Mesendoderm (in vitro differentiated cells): ENCODE measurements around the gene NBEA.
A peak's percentile ranks its signal among the peaks of the same experiment; 100 is the strongest.
"Not testable (repeated sequence)": the region's sequence is repeated elsewhere in the genome, so short reads cannot be mapped to it uniquely, and the experiment has no call there.

Experiments used
- DNase-seq: peaks from one replicate; pipeline ENCODE4 v3.0.0; 2013
- H2AK5ac ChIP-seq: 2 replicates; pipeline ENCODE4 v1.6.1; 2013; ENCODE audit warnings: low read length, inconsistent platforms
- H2BK120ac ChIP-seq: 2 replicates; pipeline ENCODE4 v1.6.1; 2013; ENCODE audit warnings: low read depth, mild to moderate bottlenecking, low read length, moderate library complexity, mixed read lengths
- H2BK15ac ChIP-seq: replicated peaks from 2 replicates; pipeline ENCODE4 v1.6.1; 2013; ENCODE audit warnings: low read depth, mild to moderate bottlenecking, moderate library complexity
- H2BK5ac ChIP-seq: 2 replicates; pipeline ENCODE4 v1.6.1; 2013; ENCODE audit warnings: low read length, inconsistent platforms
- H3K18ac ChIP-seq: 2 replicates; pipeline ENCODE4 v1.6.1; 2013; ENCODE audit warnings: mild to moderate bottlenecking, low read length, mixed read lengths
- H3K23ac ChIP-seq: one replicate; pipeline ENCODE4 v1.6.1; 2013; ENCODE audit warnings: low read length
- H3K27ac ChIP-seq: 2 replicates; pipeline ENCODE4 v1.5.1; 2013; ENCODE audit warnings: low read depth, mild to moderate bottlenecking, inconsistent platforms, low read length, moderate library complexity
- H3K27me3 ChIP-seq: 2 replicates; pipeline ENCODE4 v1.6.1; 2013; ENCODE audit warnings: low read length, control low read depth, mild to moderate bottlenecking, inconsistent platforms; ENCODE audit not compliant: insufficient read depth, poor library complexity
- H3K36me3 ChIP-seq: 2 replicates; pipeline ENCODE4 v1.6.1; 2013; ENCODE audit warnings: low read length, inconsistent platforms; ENCODE audit not compliant: control insufficient read depth, insufficient read depth
- H3K4ac ChIP-seq: one replicate; pipeline ENCODE4 v1.6.1; 2013; ENCODE audit warnings: low read depth, mild to moderate bottlenecking, low read length, moderate library complexity
- H3K4me1 ChIP-seq: 2 replicates; pipeline ENCODE4 v1.6.1; 2013; ENCODE audit warnings: low read depth, low read length, inconsistent platforms; ENCODE audit not compliant: control insufficient read depth
- H3K4me2 ChIP-seq: 2 replicates; pipeline ENCODE4 v1.6.1; 2013; ENCODE audit warnings: low read length
- H3K4me3 ChIP-seq: 2 replicates; pipeline ENCODE4 v1.5.1; 2013; ENCODE audit warnings: mild to moderate bottlenecking, low read length
- H3K56ac ChIP-seq: one replicate; pipeline ENCODE4 v1.6.1; 2013; ENCODE audit warnings: low read length
- H3K79me1 ChIP-seq: 2 replicates; pipeline ENCODE4 v1.6.1; 2013; ENCODE audit warnings: low read length, inconsistent platforms
- H3K79me2 ChIP-seq: 2 replicates; pipeline ENCODE4 v1.6.1; 2013; ENCODE audit warnings: mild to moderate bottlenecking, low read length; ENCODE audit not compliant: control insufficient read depth, insufficient read depth
- H3K9ac ChIP-seq: 2 replicates; pipeline ENCODE4 v1.6.1; 2013; ENCODE audit warnings: low read length, inconsistent platforms
- H4K5ac ChIP-seq: one replicate; pipeline ENCODE4 v1.6.1; 2013; ENCODE audit warnings: low read length
- H4K8ac ChIP-seq: one replicate; pipeline ENCODE4 v1.6.1; 2013; ENCODE audit warnings: low read depth, mild to moderate bottlenecking, control low read depth, low read length, moderate library complexity
- WGBS: extraction: QIAGEN DNeasy Blood & Tissue Kit; methylation state at CpG from one replicate; pipeline ENCODE4 v1.1.7; 2013; ENCODE audit warnings: low lambda C conversion rate, missing lambda C conversion rate; ENCODE audit not compliant: insufficient coverage; ENCODE audit errors: extremely low coverage; 5-methylcytosine and 5-hydroxymethylcytosine counted together

The NBEA gene

DNA sequence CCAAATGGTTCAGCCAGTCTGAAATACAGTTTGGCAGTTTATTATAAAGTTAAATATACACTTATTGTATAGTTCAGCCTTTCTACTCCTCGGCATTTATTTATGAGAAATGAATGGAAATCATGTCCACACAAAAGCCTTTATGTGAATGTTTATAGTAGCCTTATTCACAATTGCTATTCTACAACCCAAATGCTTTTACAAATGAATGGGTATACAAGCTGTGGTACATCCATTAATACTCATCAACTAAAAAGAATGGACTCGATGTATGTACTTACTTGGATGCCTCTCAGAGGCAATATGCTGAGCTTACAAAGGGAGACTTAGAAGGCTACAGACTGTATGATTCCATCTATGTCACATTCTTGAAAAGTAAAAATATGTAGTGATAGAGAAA lies 150.7 kb downstream of the NBEA start:
- Histone ChIP-seq H4K5ac (no peak overlapping the region), H3K79me1 (no peaks in the 10 kb centered on the region), H3K27me3 (no peaks in the 10 kb centered on the region), H3K27ac (no peak overlapping the region), H3K36me3 (no peaks in the 10 kb centered on the region), H3K9ac (no peak overlapping the region), H2BK120ac (no peak overlapping the region), H3K4me1 (no peaks in the 10 kb centered on the region), H3K79me2 (no peaks in the 10 kb centered on the region), H4K8ac (no peak overlapping the region), H2AK5ac (no peak overlapping the region), H3K18ac (no peak overlapping the region), H3K4me2 (no peak overlapping the region), H2BK15ac (no peak overlapping the region), H2BK5ac (no peak overlapping the region), H3K56ac (no peak overlapping the region), H3K4me3 (no peak overlapping the region), H3K23ac (no peak overlapping the region), H3K4ac (no peak overlapping the region)
- peak; percentile 6 for DNase-seq
- WGBS, result no CpG with 5 or more reads among the region's 2 CpGs

DNA sequence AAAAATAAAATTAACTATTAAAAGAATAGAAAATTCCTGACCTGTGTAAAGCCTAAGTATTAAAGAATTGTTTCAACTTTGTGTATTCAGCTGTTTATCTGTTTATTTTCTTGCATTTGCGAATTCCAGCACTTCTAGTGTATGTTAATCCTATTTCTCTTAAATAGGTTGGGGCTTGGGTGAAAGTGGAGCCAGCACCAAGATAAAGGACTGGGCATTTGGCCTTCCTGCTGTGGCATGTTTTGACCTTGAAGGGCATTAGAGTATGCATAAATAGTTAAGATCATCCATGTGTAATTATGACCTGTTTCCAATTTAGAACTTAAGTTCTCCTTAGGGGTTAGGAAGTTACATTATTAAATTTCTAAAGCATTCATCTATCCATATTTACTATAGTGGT lies 151.3 kb downstream of the NBEA start:
- WGBS, result no CpG with 5 or more reads among the region's 1 CpG
- H2BK120ac ChIP-seq, result no peak overlapping the region
- no peak overlapping the region for H2AK5ac ChIP-seq

GRCh38 chr13:35106771-35107170 lies 164.7 kb downstream of the NBEA start:
- not testable (repeated sequence) for H3K23ac ChIP-seq, H4K8ac ChIP-seq, H3K4ac ChIP-seq, H3K9ac ChIP-seq, H3K27me3 ChIP-seq, H3K56ac ChIP-seq, H3K4me3 ChIP-seq, H3K79me1 ChIP-seq, H3K4me2 ChIP-seq, H2BK15ac ChIP-seq, DNase-seq, H3K79me2 ChIP-seq, H2AK5ac ChIP-seq, H3K36me3 ChIP-seq, H2BK120ac ChIP-seq, H2BK5ac ChIP-seq, H4K5ac ChIP-seq, H3K18ac ChIP-seq, H3K4me1 ChIP-seq, H3K27ac ChIP-seq

More for the DNA sequence above, 151.3 kb downstream of the NBEA start:
- no peak overlapping the region for H3K18ac ChIP-seq
- peak; percentile 59 for DNase-seq
- no peak overlapping the region for H3K56ac ChIP-seq
- H3K27me3 ChIP-seq, result no peaks in the 10 kb centered on the region
- no peak overlapping the region for H2BK15ac ChIP-seq
- no peaks in the 10 kb centered on the region for H3K4me1 ChIP-seq
- no peak overlapping the region for H4K5ac ChIP-seq
- no peak overlapping the region for H2BK5ac ChIP-seq
- no peak overlapping the region for H3K9ac ChIP-seq
- no peaks in the 10 kb centered on the region for H3K36me3 ChIP-seq
- no peak overlapping the region for H3K27ac ChIP-seq
- no peak overlapping the region for H3K4me2 ChIP-seq
- no peak overlapping the region for H4K8ac ChIP-seq
- no peak overlapping the region for H3K4me3 ChIP-seq
- H3K79me1 ChIP-seq, result no peaks in the 10 kb centered on the region
- H3K4ac ChIP-seq, result no peak overlapping the region
- H3K79me2 ChIP-seq, result no peaks in the 10 kb centered on the region
- H3K23ac ChIP-seq, result no peak overlapping the region

DNA sequence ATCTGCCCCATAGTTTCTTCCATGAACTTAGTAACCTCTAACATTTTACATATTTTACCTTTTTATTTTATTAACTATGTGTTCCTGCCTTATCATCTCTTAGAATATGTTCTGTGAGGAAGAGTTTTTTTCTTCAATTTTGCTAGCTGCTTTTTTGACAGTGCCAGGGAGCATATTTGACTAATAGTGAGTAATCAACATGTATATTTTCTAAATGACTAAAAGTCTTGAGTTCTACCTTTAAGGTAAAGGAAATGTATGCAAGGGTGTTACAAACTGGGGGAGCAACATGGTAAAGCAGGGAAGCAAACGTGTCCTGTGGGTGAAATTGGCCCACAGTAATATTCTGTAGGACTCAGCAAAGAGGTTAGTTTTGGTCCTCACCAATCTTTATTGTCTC lies 165.5 kb downstream of the NBEA start:
- no peak overlapping the region for H2BK5ac ChIP-seq
- H2BK120ac ChIP-seq, result no peak overlapping the region
- H4K5ac ChIP-seq, result no peak overlapping the region
- no peak for DNase-seq
- H3K79me1 ChIP-seq, result no peaks in the 10 kb centered on the region
- H3K4me2 ChIP-seq, result no peak overlapping the region
- no CpG with 5 or more reads among the region's 1 CpG for WGBS
- no peak overlapping the region for H3K4ac ChIP-seq
- no peak overlapping the region for H3K56ac ChIP-seq
- H3K27me3 ChIP-seq, result no peaks in the 10 kb centered on the region
- no peak overlapping the region for H3K9ac ChIP-seq
- no peaks in the 10 kb centered on the region for H3K4me1 ChIP-seq
- no peak overlapping the region for H4K8ac ChIP-seq
- H3K79me2 ChIP-seq, result no peaks in the 10 kb centered on the region
- H3K27ac ChIP-seq, result no peak overlapping the region
- no peaks in the 10 kb centered on the region for H3K36me3 ChIP-seq
- H3K18ac ChIP-seq, result no peak overlapping the region
- no peak overlapping the region for H3K4me3 ChIP-seq
- no peak overlapping the region for H2BK15ac ChIP-seq
- H3K23ac ChIP-seq, result no peak overlapping the region
- H2AK5ac ChIP-seq, result no peak overlapping the region

GRCh38 chr13:35113612-35114011 lies 171.5 kb downstream of the NBEA start:
- no CpG with 5 or more reads among the region's 3 CpGs for WGBS
- H3K56ac ChIP-seq, H3K18ac ChIP-seq, H2BK5ac ChIP-seq, H3K4ac ChIP-seq, H3K27me3 ChIP-seq, H2BK120ac ChIP-seq, H3K9ac ChIP-seq, H4K8ac ChIP-seq, H2AK5ac ChIP-seq, H3K4me3 ChIP-seq, DNase-seq, H3K79me1 ChIP-seq, H3K23ac ChIP-seq, H3K4me2 ChIP-seq, H3K36me3 ChIP-seq, H2BK15ac ChIP-seq, H3K27ac ChIP-seq, H3K4me1 ChIP-seq, H3K79me2 ChIP-seq, H4K5ac ChIP-seq: not testable (repeated sequence)

- H3K9ac ChIP-seq, result no peak overlapping the region
- H3K18ac ChIP-seq, result no peak overlapping the region
- no peak overlapping the region for H2BK120ac ChIP-seq
- no peak for DNase-seq
- H4K5ac ChIP-seq, result no peak overlapping the region
- no peak overlapping the region for H3K27ac ChIP-seq
- H2BK15ac ChIP-seq, result no peak overlapping the region
- no peak overlapping the region for H3K4ac ChIP-seq
- H3K36me3 ChIP-seq, result no peaks in the 10 kb centered on the region
- no CpG with 5 or more reads among the region's 2 CpGs for WGBS
- H2AK5ac ChIP-seq, result no peak overlapping the region
- H3K4me2 ChIP-seq, result no peak overlapping the region
- H2BK5ac ChIP-seq, result no peak overlapping the region
- no peaks in the 10 kb centered on the region for H3K79me2 ChIP-seq
- H3K27me3 ChIP-seq, result no peaks in the 10 kb centered on the region
- H3K4me3 ChIP-seq, result no peak overlapping the region
- no peak overlapping the region for H4K8ac ChIP-seq
- no peaks in the 10 kb centered on the region for H3K4me1 ChIP-seq
- H3K23ac ChIP-seq, result no peak overlapping the region
- no peaks in the 10 kb centered on the region for H3K79me1 ChIP-seq
- H3K56ac ChIP-seq, result no peak overlapping the region
Measured at GRCh38 chr13:35127466-35127865, 185.4 kb downstream of the NBEA start.
